Dendritic cell treated with granulocyte-macrophage colony-stimulating factor and Interleukin-4, amounts not matched to agents 40 ng/mL and 50 ng/mL, for 4 days (primary cell): ENCODE results near the gene BSDC1.

Experiments
- H3K27ac Mint-ChIP-seq: one replicate; pipeline ENCODE4 v1.8.0; 2022; ENCODE audit warnings: mild to moderate bottlenecking, mixed read lengths
- H3K27me3 Mint-ChIP-seq: one replicate; pipeline ENCODE4 v1.8.0; 2022; ENCODE audit warnings: mild to moderate bottlenecking, mixed read lengths
- H3K36me3 Mint-ChIP-seq: one replicate; pipeline ENCODE4 v1.8.0; 2022; ENCODE audit warnings: low read depth, mixed read lengths
- H3K4me1 Mint-ChIP-seq: one replicate; pipeline ENCODE4 v1.8.0; 2022; ENCODE audit warnings: low read depth, mixed read lengths
- H3K4me3 Mint-ChIP-seq: one replicate; pipeline ENCODE4 v1.8.0; 2022; ENCODE audit warnings: mild to moderate bottlenecking, moderate library complexity, mixed read lengths
- H3K9me3 Mint-ChIP-seq: one replicate; pipeline ENCODE4 v1.8.0; 2022; ENCODE audit warnings: mixed read lengths
- intact Hi-C: fragments of 100-400 bp; cut with micrococcal nuclease; formaldehyde crosslinking; loops from one replicate; pipeline ENCODE4 v1.15.0; 2022

BSDC1 gene

GRCh38 chr1:32334274-32334861 lies 59.9 kb downstream of the BSDC1 start:
- Mint-ChIP-seq H3K4me3 (peak overlapping the region; percentile 73), H3K27ac (peak overlapping the region; percentile 30), H3K27me3 (peaks cover 5% of the 10 kb centered on the region), H3K36me3 (peaks cover 48% of the 10 kb centered on the region), H3K4me1 (peaks cover 51% of the 10 kb centered on the region), H3K9me3 (no peaks in the 10 kb centered on the region)
- intact Hi-C loops, result no loop called here

DNA sequence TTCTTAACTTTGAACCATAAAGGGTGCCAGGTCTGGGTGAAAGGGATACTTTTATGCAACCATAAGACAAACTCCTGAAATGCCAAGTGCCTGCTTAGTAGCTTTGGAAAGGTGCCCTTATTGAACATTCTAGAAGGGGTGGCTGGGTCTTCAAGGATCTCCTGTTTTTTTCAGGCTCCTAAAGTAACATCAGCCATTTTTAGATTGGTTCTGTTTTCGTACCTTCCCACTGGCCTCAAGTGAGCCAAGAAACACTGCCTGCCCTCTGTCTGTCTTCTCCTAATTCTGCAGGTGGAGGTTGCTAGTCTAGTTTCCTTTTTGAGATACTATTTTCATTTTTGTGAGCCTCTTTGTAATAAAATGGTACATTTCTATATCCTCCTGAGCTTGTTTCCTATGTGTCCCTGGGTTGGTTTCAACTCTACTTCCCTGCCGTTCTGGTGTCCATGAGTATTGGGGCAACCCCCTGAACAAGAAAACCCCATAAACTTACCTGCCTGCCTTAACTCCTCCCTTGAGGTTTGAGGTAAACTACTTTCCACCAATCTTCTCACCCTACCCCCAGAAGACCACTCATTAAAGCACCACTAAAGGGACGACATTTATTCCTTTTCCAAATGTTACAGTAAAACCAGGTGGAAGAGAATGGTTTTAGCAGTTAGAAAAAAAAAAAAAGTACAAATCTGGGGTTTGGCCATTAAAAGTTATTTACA lies 60.8 kb downstream of the BSDC1 start:
- intact Hi-C loops, result no loop called here
- peaks cover 58% of the 10 kb centered on the region for H3K36me3 Mint-ChIP-seq
- no peaks in the 10 kb centered on the region for H3K9me3 Mint-ChIP-seq
- H3K4me3 Mint-ChIP-seq, result no peak overlapping the region
- H3K4me1 Mint-ChIP-seq, result peaks cover 42% of the 10 kb centered on the region
- peaks cover 5% of the 10 kb centered on the region for H3K27me3 Mint-ChIP-seq
- no peak overlapping the region for H3K27ac Mint-ChIP-seq

GRCh38 chr1:32332290-32333079 lies 61.8 kb downstream of the BSDC1 start:
- H3K27ac Mint-ChIP-seq, result no peak overlapping the region
- peaks cover 67% of the 10 kb centered on the region for H3K36me3 Mint-ChIP-seq
- no peak overlapping the region for H3K4me3 Mint-ChIP-seq
- peaks cover 5% of the 10 kb centered on the region for H3K27me3 Mint-ChIP-seq
- peaks cover 33% of the 10 kb centered on the region for H3K4me1 Mint-ChIP-seq
- intact Hi-C loops, result no loop called here
- H3K9me3 Mint-ChIP-seq, result no peaks in the 10 kb centered on the region

GRCh38 chr1:32331549-32331948 lies 62.7 kb downstream of the BSDC1 start:
- Mint-ChIP-seq H3K9me3 (no peaks in the 10 kb centered on the region), H3K36me3 (peaks cover 75% of the 10 kb centered on the region), H3K4me1 (peaks cover 23% of the 10 kb centered on the region), H3K4me3 (no peak overlapping the region), H3K27me3 (peaks cover 5% of the 10 kb centered on the region), H3K27ac (no peak overlapping the region)
- intact Hi-C loops, result no loop called here

DNA sequence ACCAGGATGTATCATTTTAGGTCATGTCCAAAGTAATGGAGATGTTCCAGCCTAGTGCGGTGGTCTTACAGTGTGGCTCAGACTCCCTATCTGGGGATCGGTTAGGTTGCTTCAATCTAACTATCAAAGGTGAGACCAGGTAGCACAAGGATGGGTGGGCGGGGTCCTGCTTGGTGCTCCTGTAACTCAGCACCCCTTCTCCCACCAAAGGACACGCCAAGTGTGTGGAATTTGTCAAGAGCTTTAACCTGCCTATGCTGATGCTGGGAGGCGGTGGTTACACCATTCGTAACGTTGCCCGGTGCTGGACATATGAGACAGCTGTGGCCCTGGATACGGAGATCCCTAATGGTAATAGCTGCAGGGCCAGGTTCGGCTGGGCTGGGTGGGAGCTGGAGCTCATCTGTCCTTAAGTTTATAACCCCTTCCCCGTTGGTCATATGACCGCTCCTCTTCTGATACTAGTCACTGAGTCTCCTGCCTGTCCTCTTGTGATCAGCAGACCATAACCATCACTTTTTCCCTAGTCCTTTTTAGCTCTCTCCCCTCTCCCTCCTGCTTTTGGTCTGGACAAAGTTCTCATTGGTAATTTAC lies 63.6 kb downstream of the BSDC1 start:
- Mint-ChIP-seq H3K27me3 (peaks cover 5% of the 10 kb centered on the region), H3K4me1 (peaks cover 19% of the 10 kb centered on the region), H3K4me3 (no peak overlapping the region), H3K9me3 (no peaks in the 10 kb centered on the region), H3K36me3 (peaks cover 84% of the 10 kb centered on the region), H3K27ac (no peak overlapping the region)
- intact Hi-C loops, result no loop called here

DNA sequence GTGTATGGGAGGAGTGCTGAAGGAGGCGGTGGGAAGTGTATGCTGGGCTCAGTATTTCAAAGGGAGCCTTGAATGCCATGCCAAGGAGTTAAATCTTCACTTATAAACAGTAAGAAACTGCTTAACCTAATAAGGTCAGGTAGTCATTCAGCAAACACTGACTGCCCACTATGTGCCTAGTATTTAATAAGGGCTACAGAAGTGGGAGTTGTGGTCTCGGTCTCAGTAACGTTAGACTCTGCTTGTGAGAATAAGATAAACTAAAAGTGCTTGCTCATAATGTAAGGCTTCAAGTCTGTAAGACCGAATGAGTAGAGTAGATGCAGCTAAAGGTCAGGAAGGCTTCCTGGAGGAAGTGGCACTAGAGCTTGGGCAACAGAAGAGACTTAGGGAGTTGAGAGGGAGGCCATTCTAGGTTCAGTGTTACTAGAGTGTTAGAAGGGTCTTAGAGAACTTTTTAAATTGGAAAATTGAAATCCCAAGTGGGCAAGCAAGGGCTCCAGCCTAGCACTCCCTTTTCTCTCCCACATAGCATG lies 64.2 kb downstream of the BSDC1 start:
- peaks cover 91% of the 10 kb centered on the region for H3K36me3 Mint-ChIP-seq
- H3K27ac Mint-ChIP-seq, result no peak overlapping the region
- no peak overlapping the region for H3K4me3 Mint-ChIP-seq
- no peaks in the 10 kb centered on the region for H3K9me3 Mint-ChIP-seq
- intact Hi-C loops, result no loop called here
- peaks cover 17% of the 10 kb centered on the region for H3K4me1 Mint-ChIP-seq
- peaks cover 4% of the 10 kb centered on the region for H3K27me3 Mint-ChIP-seq

GRCh38 chr1:32327204-32327603 lies 67.0 kb downstream of the BSDC1 start:
- H3K9me3 Mint-ChIP-seq, result no peaks in the 10 kb centered on the region
- intact Hi-C loops, result no loop called here
- no peaks in the 10 kb centered on the region for H3K27me3 Mint-ChIP-seq
- peaks cover under 1% of the 10 kb centered on the region for H3K4me1 Mint-ChIP-seq
- H3K36me3 Mint-ChIP-seq, result peaks cover 99% of the 10 kb centered on the region
- H3K27ac Mint-ChIP-seq, result no peak overlapping the region
- no peak overlapping the region for H3K4me3 Mint-ChIP-seq

DNA sequence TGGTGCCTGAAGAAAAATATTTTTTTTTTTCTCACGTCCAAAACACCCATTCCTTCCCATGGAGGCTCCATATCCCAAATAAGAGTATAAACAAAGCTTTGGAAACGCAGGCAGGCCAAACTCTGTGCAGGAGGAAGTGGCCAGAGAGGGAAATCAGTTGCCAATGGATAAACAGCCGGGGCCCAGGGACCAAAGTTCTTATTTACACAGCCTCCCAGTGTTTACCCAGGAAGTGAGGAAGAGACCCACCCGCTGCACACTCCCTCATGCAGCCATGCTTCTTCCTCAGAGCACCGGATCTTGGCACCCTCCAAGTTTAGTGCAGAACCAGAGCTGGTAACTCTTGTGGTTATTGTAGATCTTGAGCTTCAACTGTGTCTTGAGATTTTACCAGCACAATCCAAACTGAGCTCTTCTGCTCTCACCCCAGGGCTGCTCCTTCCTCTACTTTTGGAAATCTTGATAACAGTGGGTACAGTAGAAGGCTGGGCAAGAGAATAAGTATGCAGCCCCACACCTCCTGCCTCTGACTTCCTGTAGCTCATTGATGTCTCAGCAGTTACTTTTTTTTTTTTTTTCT lies 72.4 kb downstream of the BSDC1 start:
- Mint-ChIP-seq H3K27me3 (no peaks in the 10 kb centered on the region), H3K27ac (no peak overlapping the region), H3K36me3 (peaks cover 87% of the 10 kb centered on the region), H3K9me3 (no peaks in the 10 kb centered on the region), H3K4me3 (no peak overlapping the region), H3K4me1 (peaks cover 13% of the 10 kb centered on the region)
- intact Hi-C loops, result no loop called here

DNA sequence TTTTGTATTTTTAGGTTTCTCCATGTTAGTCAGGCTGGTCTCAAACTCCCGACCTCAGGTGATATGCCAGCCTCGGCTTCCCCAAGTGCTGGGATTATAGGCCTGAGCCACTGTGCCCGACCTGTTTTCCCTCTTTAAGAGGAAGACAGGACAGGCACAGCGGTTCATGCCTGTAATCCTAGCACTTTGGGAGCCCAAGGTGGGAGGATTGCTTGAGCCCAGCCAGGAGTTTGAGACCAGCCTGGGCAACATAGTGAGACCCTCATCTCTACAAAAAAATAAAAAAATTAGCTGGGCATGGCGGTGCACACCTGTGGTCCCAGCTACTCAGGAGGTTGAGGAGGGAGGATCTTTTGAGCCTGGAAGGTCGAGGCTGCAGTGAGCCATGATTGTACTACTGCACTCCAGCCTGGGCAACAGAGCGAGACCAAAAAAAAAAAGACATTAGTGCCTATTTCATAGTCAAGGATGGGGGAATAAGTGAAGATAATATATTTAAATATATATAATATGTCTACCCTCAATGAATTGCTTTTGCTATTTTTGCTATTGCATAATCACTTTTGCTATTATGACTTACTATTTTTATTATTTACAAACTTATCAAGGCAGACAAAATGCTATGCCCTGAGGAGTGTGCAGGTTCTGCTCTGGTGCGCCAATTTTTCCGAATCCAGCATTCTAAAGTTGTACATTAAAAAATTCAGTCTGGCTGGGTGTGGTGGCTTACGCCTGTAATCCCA lies 75.9 kb downstream of the BSDC1 start:
- Mint-ChIP-seq H3K4me1 (peaks cover 26% of the 10 kb centered on the region), H3K36me3 (peaks cover 71% of the 10 kb centered on the region), H3K27me3 (no peaks in the 10 kb centered on the region), H3K9me3 (no peaks in the 10 kb centered on the region), H3K4me3 (no peak overlapping the region), H3K27ac (peak overlapping the region; percentile 28)
- intact Hi-C loops, result no loop called here

DNA sequence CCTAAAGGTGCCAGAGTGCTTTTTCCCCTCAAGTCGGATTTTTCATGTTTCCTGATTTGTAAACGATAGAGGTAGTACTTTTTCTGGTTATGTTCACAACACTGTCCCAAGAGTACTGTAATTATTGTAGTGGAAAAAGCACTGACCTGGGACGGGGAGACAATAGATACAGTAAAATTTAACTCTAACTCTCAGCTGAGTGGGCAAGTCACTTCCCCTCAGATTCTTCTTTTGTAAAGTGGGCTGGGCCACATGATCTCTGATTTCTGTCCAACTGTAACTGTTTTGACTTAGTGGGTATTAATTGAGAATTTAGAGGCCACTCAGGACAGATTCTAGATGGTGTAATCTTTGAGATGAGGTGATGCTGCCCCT lies 77.4 kb downstream of the BSDC1 start:
- Mint-ChIP-seq H3K27me3 (no peaks in the 10 kb centered on the region), H3K9me3 (no peaks in the 10 kb centered on the region), H3K27ac (no peak overlapping the region), H3K4me1 (peaks cover 22% of the 10 kb centered on the region), H3K4me3 (no peak overlapping the region), H3K36me3 (peaks cover 59% of the 10 kb centered on the region)
- intact Hi-C loops, result no loop called here
